GM21723 (cell line): Measurements from ENCODE around the gene CELF4.

Source experiments
- ATAC-seq: cut with Tn5 transposase; IDR thresholded peaks from one replicate; pipeline ENCODE4 v1.9.1; 2021; ENCODE audit warnings: mild to moderate bottlenecking, moderate library complexity; ENCODE audit not compliant: unreplicated experiment

Gene CELF4

DNA sequence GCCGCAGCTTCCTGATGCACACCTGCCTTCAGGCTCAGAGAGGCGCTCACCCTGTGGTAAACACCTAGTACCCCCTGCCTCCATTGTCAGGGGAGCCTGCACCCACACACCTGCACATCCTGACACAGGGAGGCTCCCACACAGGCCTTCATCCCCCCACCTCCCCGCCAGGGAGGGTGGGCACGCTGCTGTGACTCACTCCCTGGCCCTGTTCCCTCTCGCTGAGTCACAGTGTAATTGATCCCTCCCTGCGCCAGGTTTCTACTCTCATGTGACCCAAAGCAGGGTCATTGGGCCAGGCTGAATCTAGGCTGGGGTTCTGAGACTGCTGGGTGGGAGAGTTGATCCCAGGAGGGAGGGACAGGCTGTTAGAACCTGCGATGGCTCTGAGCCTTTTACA lies 8.5 kb upstream of the CELF4 start:
- no peak for ATAC-seq

DNA sequence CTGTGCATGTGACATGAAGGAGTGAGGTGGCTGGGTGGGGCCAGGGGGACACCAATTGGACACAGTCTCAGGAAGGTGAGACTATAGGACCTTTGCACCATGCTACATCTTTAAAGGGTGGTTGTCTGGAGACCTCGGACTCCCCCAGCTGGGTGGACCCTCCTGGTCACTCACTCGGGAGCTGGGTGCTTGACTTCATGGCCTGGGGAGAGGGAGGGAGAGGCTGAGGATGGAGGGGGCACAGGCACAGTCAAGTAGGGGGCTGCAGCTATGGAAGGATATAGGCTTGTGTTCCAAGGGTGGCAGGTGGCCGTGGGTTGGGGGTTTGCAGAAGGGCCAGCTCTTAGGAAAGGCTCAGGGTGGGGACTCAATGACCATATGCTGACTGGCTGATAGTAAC lies 7.1 kb upstream of the CELF4 start:
- ATAC-seq, result no peak

DNA sequence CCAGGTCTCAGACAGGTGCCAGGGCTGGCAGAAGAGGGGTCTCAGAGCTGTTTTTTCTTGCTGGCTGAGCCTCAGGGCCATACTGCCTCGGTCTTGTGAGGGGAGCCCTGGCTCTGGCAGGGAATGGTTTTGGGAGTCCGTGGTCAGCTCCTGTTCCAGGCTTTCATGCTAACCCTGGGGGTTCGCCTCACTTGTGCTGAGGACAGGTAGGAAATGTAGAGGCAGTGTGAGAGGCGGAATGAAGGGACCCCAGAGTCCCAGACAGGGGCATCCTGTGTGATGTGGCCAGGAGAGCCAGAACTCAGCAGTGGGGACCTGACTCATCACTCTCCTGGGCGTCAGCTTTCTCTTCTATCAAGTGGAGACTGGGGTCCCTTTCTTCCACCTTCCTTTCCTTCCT lies 5.7 kb upstream of the CELF4 start:
- no peak for ATAC-seq

DNA sequence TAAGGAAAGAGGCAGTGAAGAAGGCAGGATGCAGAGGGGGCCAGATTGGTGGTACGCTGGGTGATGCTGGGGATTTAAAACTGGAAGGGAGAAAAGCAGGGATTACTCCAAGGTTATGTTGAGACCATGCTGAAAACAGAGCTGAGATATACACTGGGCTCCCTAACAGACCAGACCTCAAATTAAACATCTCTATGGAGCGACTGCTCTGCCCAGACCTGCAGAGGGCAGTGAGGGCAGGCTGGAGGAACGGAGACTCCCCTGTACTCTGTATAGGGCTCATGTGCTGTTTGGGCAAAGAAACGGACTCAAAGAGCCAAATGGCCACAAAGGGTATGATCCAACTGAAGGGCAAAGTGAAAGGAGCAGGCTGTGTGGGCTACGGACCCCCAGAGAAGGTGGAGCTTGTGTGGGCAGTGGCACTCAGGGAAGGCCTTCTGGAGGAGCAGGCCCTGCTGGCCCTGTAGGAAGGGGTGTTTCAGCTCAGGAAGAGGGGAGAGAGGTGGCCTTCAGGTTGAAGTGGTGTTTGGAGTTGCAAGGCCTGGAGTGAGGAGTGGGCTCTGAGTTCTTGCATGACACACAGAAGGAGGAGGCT lies 4.8 kb upstream of the CELF4 start:
- no peak for ATAC-seq

DNA sequence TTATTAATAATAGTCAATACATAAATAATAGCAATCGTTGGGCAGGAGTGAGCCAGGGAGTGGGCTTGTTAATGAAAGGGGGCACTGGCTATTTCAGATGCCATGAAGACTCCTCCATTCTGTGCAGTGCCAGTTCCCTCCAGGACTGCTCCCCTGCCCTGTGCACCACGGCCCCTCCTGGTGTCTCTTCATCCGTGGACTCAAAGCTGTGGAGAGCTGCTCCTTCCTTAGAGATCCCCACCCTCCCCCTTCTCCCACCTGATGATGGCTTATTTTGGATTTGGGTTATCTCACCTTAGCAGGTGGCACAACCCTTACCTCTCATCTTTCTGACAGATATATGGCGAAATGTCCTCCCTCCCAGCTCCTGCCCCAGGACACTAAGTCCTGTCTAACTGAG lies 3.1 kb upstream of the CELF4 start:
- no peak for ATAC-seq

DNA sequence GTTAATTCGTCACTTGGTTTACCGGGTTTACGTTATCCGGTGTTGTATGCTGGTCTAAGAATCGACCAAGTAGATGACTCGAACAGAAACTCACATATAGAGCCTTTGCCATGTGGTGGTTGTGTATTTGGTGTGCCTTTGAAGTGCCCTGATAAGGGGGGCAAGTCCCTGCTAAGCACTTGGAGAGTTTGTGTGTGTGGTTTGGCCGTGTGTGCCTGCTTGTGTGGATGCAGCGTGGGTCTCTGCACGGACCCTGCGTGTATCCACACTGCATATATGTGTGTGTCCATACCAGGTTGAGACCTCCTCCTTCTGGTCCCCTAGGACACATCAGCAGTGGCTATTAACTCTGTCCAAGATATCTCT lies 2.4 kb upstream of the CELF4 start:
- ATAC-seq, result no peak

DNA sequence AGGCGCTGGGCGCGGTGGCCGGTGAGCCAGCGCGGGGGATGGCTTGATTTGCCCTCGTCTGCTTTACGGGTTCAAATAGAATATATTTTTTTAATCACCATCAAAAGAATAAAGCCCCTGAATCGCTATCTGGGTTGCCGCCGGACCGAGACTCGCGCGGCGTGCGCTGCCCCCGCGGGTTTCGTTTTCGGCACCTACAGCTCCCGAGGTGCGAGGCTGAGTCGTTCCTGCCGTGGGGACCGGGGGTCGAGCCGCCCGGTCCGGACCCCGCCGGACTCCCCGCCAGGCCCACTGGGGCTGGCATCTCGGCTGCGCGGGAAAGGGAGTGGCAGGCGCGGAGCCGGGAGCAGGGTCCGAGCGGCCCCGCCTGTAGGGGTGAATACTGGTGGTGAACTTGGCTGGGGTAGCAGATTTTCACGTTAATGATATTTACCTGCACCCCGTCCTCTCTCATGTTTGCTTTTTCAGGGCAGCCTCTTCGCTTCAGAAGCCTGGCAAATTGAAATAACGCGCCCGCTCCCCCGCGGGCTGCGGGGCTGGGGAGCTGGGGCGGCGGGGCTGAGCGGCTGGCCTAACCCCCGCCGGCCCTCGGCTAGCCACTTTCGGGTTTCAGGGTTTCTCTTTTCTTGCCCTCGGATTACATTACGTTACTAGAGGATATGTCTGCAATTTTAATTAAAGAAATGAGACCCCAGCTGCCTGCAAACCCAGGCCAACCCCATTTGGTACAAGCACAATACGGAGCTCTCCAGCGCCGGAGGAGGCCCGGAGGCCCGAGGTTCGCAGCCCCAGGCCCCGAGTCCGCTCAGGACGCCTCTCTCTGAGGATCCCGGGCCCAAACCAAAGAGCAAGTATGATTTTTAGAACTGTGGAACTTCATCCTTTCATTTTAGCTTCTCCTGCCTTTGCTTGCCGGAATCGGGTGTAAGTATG lies 1.7 kb upstream of the CELF4 start:
- no peak for ATAC-seq

DNA sequence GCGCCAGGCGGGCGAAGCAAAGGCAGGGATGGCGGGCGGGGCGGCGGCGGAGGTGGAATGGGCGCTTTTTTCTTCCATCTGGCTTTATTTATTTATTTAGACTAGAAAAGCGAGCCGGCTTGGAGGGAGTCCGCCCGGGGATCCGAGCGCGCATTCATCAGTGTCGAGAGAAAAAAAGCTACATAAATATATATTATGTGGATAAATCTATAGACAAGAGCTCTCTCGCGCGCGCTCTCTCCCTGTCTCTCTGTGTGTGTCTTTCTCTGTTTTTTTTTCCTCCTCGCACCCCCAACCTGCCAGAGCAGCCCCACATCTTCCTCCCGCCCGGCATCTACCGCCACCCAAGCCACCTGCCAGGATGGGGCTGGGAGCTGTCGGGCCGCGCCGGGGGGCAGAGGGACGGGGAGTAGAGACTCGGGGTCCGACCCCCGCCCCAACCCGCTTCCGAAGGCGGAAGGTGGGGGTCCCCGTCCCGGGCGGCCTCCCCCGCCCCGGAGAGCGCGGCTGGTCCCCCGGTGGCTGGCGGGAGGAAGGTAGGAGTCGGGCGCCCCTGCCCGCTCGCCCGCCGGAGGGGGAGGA lies 972 bp upstream of the CELF4 start:
- no peak for ATAC-seq

DNA sequence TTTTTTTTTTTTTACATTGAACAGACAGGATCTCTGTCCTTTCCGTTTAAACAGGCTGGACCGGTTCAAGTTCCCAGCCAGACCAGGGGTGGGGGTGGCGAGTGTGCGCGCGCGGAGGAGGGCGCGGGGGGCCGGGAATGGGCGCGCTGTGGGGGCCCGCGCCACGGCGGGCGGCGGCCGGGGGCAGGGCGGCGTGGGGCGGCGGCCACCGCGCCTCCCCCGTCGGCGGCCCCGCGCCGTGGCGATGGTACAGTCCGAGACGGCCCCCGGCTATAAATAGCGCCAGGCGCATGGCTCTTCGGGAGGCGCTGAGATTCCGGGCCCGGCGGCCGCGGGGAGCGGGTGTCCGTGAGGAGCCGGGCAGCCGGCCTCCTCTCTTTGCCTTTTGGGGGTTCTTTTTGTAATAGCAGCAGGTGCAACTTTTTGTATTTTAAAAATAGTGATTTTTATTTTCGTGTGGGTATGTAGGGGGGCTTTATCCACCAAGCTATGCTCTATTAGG lies 430 bp upstream of the CELF4 start:
- ATAC-seq, result no peak

DNA sequence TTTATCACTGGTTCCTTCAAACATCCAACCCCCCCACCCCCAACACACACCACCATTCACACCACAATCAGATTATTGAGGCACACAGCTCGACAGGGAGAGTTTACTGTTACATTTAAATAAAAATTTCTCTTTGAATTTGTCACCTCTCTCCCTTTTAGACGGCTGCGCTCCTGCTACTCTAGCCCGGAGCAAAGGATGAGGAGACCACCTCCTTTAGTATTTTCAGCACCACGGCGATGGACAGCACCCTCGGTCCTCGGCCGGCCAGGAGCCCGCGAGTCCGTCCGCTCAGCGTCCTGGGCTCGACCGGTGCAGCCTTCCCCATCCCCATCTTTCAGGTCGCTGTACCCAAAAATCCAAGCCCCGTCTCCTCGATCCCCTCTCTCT lies 892 bp downstream of the CELF4 start:
- no peak for ATAC-seq

DNA sequence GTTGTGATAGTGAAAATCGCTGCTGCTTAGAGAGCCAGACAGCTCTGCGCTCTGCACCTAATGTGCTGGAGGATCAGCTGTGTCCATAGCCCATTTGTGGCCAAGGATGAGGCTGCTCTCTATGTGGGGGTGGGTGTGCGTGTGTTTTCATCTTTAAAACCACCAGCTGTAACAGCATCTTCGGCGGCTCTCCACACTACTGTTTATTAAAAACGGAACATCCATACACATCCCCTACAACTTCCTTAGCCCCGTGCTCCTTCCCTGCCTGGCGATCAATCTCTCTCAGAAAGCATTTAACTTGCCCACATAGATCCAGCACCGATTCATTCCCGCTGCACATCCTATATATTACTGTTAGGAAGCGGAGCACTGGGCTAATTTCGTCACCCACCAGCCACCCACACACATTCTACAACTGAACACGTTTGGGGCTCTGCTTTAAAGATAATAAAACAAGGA lies 1.6 kb downstream of the CELF4 start:
- ATAC-seq, result no peak

DNA sequence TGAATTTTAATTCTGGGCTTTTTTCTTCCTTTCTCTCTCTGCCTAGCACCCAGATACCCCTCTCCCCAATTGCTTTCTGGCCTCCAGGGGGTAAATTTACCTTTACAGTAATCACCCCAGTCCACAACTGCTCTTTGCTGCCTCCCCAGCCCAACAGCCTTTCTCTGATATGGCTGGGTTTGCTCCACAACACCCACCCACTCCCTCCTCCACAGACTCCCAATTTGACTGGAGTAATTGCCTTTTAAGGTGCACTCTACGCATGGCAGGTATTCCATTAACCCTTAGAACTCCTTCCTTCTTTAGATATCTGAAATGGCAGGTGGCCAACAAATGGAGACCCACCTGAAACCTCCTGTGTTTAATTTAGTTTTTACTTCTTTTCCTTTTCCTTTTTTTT lies 3.6 kb downstream of the CELF4 start:
- ATAC-seq, result no peak

DNA sequence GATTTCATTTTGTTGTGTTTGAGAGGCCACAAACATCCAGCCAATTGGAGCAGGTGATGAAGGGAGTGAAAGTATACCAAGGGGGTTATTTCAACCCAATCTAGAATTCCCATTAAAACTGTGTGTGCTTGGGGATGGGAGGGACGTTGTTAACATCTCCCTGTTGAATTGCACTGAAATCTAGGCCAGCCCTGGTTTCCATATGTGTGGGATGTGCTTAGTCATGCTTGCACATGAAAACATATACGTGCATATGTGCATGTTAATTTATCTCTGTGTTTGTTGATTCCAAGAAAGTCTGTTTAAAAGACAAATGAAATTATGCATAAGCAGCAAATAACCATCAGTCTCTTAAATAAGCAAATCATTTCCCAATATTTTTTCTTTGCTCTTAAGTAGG lies 5.6 kb downstream of the CELF4 start:
- no peak for ATAC-seq

DNA sequence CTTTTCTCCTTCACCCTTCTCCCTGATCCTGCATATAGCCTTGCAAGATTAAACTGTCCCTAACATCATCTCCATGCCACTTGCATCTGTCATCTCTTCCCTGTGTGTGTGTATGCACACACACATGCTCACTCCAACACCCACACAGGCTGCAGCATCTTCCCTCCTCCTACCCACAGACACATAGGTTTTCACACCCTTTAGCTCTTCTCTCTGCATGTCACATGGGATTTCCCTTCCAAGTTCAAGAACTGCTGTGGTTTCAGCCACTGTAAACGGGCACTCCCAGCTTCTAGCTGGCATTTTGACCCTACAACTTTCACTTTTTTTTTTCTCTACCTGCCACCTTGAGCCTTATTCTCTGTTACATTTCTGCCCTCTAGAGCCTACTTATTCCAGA lies 6.4 kb downstream of the CELF4 start:
- ATAC-seq, result no peak

DNA sequence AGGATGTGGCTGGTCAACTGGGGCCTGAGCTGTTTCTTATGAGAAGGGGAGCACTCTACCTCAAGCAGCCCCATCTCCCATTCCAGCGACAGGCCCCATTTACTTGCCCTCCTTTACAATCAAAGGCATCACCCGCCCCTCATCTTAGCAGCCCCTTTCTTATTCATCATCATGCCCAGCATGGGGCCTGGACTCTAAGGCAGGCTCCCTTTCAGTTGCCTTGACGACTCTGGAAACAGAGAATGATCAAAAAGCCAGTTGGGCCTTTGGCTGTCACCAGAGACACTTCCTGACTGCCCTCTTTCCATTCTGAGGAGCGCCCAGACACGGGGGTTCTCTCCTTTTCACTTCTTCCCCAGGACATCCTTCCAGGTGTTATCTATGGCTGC lies 11.2 kb downstream of the CELF4 start:
- ATAC-seq, result no peak

DNA sequence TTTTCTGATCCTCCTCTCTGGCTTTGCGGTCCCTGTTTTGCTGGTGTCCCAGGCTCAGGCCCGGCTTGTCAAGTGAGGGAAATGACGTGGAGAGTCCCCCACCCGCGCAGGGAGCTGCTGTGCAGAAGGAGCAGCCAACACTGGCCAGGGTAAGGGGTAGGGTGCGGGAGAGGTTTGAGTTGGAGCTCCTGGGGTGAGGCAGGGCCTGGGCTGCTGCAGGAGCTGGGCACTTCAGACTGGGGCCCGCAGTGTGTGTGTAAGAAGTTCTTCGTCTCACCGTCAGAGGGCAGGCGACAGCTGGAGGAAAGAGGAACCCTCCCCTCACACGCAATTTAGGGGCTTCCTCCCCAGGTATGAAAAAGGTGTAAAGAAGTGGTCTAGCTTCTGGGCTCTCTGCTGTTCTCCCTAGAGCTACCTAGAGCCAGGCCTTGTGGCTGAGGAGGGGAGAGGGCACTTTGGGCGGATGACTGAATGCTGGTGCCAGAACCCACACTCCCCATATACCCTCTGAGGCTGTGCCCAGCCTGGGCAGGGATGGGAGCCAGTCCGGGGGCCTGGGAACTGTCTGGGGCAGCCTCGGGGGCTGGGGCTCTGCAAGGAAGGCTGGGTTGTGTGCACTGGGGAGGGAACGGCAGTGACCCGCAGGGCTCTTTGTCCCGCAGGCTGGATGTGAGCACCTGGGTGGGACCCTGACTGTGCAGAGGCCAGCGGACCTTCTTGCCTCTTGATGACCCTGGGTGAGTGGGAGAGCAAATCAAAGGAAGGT lies 11.8 kb downstream of the CELF4 start:
- ATAC-seq, result no peak

DNA sequence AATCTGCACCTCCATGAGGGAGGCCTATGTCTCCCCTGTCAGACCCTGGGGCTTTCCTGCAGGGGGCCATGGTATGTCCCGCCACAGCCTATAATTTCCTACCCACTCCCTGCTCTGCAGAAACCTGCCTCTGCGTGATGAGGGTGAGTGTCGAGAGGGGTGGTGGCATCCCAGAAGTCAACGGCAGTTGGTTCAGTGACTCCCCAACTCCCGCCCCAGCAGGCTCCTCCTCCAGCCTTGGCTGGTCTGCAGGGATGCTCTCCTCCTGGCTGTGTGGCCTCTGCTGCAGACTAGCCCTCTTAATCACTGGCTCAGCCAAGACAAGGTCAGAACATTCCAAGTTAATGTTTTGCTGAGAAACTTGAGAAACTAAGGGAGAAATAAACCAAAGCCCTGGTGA lies 13.3 kb downstream of the CELF4 start:
- ATAC-seq, result no peak

DNA sequence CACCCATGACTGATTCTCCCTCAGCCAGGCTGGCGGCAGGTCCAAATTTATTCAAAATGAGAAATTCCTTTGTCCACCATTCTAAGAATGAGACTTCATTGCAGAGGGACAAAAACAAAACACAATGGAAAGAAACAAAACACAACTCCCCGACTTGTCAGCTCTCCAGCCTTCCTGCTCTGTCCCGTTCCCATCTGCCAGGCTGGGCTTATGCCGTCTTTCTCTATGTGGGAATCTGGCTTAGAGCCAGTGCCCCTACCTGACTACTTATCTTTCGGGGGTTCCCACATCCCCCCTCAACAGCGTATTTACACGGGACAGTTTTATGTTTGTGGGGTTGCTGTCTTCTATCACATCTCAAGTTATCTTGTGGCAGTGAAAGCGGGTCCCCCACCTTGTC lies 13.8 kb downstream of the CELF4 start:
- ATAC-seq, result no peak

DNA sequence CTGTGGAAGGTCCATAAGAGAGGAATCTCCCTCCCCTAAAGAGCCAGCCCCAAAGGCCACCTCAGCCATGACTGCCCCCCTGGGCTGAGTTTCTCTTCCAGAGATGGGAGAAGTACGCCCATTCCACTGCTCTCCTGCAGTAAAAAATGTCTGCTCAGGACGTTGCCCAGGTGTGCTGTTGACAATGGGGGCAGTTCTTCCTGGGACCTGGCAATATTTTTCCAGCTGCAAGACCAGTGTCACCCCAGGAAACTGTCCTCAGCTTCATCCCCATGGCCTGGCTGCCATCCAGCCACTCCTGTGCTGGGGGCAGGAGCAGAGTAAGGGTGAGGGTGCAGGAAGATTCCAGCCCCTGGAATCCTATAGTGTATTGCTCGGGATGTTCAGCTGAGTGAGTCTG lies 14.3 kb downstream of the CELF4 start:
- no peak for ATAC-seq

DNA sequence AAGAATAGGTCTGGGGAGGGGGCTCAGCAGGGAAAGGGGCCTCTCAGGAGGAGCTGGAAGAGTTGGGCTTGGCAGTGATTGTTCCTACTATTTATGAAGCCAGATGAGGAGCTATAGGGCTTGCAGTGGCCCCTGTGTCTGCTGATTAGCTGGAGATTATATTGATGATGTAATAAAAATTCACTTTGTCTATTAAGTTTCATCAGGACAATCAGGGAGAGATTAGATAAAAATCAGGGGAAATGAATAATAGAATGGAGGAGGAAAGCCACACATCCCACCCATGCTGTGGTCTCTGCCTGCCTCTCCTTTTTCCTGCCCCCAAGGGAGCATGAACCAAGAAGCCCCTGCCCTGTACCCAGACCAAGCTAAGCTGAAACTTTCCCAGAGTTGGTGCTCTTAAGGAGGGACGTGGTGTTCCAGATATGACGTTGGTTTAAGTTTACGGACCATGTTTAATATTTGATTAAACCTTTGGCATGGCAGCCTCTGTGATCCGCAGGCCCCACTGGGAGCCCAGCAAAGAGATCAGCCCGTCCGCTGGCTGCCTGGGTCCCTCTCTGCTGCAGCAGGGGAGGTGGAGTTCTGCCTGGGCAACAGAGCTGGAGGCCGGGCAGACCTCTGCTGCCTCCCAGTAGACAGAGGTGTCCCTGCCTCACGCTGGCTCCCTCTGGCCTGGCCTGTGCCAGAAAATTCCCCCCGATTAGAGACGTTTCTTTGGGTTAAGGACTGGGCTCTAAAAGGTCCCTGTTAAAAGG lies 15.3 kb downstream of the CELF4 start:
- ATAC-seq, result no peak
